GM21825 (cell line): ENCODE data around the gene IRF1.
"Not testable (repeated sequence)": the region's sequence is repeated elsewhere in the genome, so short reads cannot be mapped to it uniquely, and the experiment has no call there.

Experiments
- ATAC-seq: cut with Tn5 transposase; IDR thresholded peaks from one replicate; pipeline ENCODE4 v1.9.1; 2021; ENCODE audit warnings: mild to moderate bottlenecking, moderate library complexity; ENCODE audit not compliant: unreplicated experiment

Gene IRF1

GRCh38 chr5:132487841-132488555 is 2.6 kb downstream of the IRF1 start:
- no peak for ATAC-seq

GRCh38 chr5:132487095-132487428 is 3.5 kb downstream of the IRF1 start:
- ATAC-seq, result no peak

- no peak for ATAC-seq
Measured at GRCh38 chr5:132486318-132487094, 4.1 kb downstream of the IRF1 start.

- no peak for ATAC-seq
Measured at GRCh38 chr5:132485641-132486317, 4.8 kb downstream of the IRF1 start.

GRCh38 chr5:132484876-132485640 is 5.5 kb downstream of the IRF1 start:
- ATAC-seq, result not testable (repeated sequence)

- ATAC-seq, result no peak
Measured at GRCh38 chr5:132484391-132484725, 6.2 kb downstream of the IRF1 start.

GRCh38 chr5:132483661-132484390 is 6.7 kb downstream of the IRF1 start:
- no peak for ATAC-seq

GRCh38 chr5:132483101-132483500 is 7.5 kb downstream of the IRF1 start:
- ATAC-seq, result no peak

GRCh38 chr5:132481596-132482211 is 8.9 kb downstream of the IRF1 start:
- ATAC-seq, result no peak

GRCh38 chr5:132480893-132481595 is 9.5 kb downstream of the IRF1 start:
- no peak for ATAC-seq

GRCh38 chr5:132480546-132480892 is 10.1 kb downstream of the IRF1 start:
- no peak for ATAC-seq

- no peak for ATAC-seq
Measured at GRCh38 chr5:132480042-132480441, 10.5 kb downstream of the IRF1 start.

GRCh38 chr5:132479111-132479951 is 11.2 kb downstream of the IRF1 start:
- ATAC-seq, result peak; percentile 36

GRCh38 chr5:132478366-132478871 is 12.2 kb downstream of the IRF1 start:
- no peak for ATAC-seq

- ATAC-seq, result no peak
Measured at GRCh38 chr5:132477784-132478365, 12.7 kb downstream of the IRF1 start.

- no peak for ATAC-seq
Measured at GRCh38 chr5:132476876-132477781, 13.4 kb downstream of the IRF1 start.
